IMR-90 (cell line): ENCODE results near the gene FAM83B. TPM values are rescaled to one million over a fixed set of nuclear protein-coding genes. Genes with fewer than 3 reads are reported as not detected.

ENCODE experiments used
- ATAC-seq: fragments of 200-7000 bp; cut with Tn5 transposase; 2 replicates; pipeline ENCODE4 v1.9.1; 2020; ENCODE audit warnings: low read depth, mild to moderate bottlenecking, moderate library complexity
- BruUV-seq: library from RNA; stranded (reverse); fragments of 400-500 nt; replicated peaks from 2 replicates; lab custom pipeline; 2021; lab: Mats Ljungman, UMichigan
- CTCF ChIA-PET: fragments of 300-600 bp; formaldehyde crosslinking; extraction: SDS; loops from one replicate; lab custom pipeline; 2021; ENCODE audit warnings: antibody characterized with exemption; lab: Yijun Ruan, JAX
- POLR2A ChIA-PET: fragments of 300-600 bp; sonication (Branson Sonifier 250); formaldehyde crosslinking; loops from one replicate; lab custom pipeline; 2022; ENCODE audit warnings: antibody characterized with exemption; ENCODE audit not compliant: unreplicated experiment; lab: Charles Lee
- DNase-seq: peaks from one replicate; pipeline ENCODE4 v3.0.0; 2013
- H2AFZ ChIP-seq: replicated peaks from 2 replicates; pipeline ENCODE3; 2013; ENCODE audit warnings: low read length, mild to moderate bottlenecking; ENCODE audit not compliant: poor library complexity
- H2AK5ac ChIP-seq: 2 replicates; pipeline ENCODE4 v1.6.1; 2013; ENCODE audit warnings: low read depth, low read length, inconsistent platforms
- H2AK9ac ChIP-seq: replicated peaks from 2 replicates; pipeline ENCODE3; 2013; ENCODE audit warnings: mild to moderate bottlenecking, low read depth, low read length, moderate library complexity; ENCODE audit not compliant: poor library complexity
- H2BK120ac ChIP-seq: 2 replicates; pipeline ENCODE4 v1.6.1; 2013; ENCODE audit warnings: low read depth, low read length, inconsistent platforms
- H2BK15ac ChIP-seq: 3 replicates; pipeline ENCODE4 v1.6.1; 2013; ENCODE audit warnings: low read depth, low read length, inconsistent platforms
- H2BK20ac ChIP-seq: 2 replicates; pipeline ENCODE4 v1.6.1; 2013; ENCODE audit warnings: low read depth, mild to moderate bottlenecking, inconsistent platforms, low read length, moderate library complexity
- H2BK5ac ChIP-seq: 2 replicates; pipeline ENCODE4 v1.6.1; 2013; ENCODE audit warnings: mild to moderate bottlenecking, low read depth, low read length, inconsistent platforms; ENCODE audit not compliant: poor library complexity, severe bottlenecking
- H3K14ac ChIP-seq: replicated peaks from 2 replicates; pipeline ENCODE4 v1.6.1; 2013; ENCODE audit warnings: low read depth, low read length, inconsistent platforms
- H3K18ac ChIP-seq: 2 replicates; pipeline ENCODE4 v1.6.1; 2013; ENCODE audit warnings: low read depth, low read length, control low read depth
- H3K23ac ChIP-seq: 2 replicates; pipeline ENCODE4 v1.6.1; 2013; ENCODE audit warnings: low read depth, low read length, inconsistent platforms
- H3K27ac ChIP-seq: 2 replicates; pipeline ENCODE4 v1.5.1; 2013; ENCODE audit warnings: mild to moderate bottlenecking, control low read depth, low read length; ENCODE audit not compliant: insufficient read depth
- H3K27me3 ChIP-seq: 2 replicates; pipeline ENCODE4 v1.6.1; 2013; ENCODE audit warnings: low read length; ENCODE audit not compliant: control insufficient read depth, insufficient read depth
- H3K36me3 ChIP-seq: 2 replicates; pipeline ENCODE4 v1.6.1; 2013; ENCODE audit warnings: low read length, mixed read lengths; ENCODE audit not compliant: control insufficient read depth, insufficient read depth
- H3K4ac ChIP-seq: 2 replicates; pipeline ENCODE4 v1.6.1; 2013; ENCODE audit warnings: low read depth, low read length, inconsistent platforms
- H3K4me1 ChIP-seq: 2 replicates; pipeline ENCODE4 v1.6.1; 2013; ENCODE audit warnings: low read length, mixed read lengths; ENCODE audit not compliant: control insufficient read depth, insufficient read depth
- H3K4me2 ChIP-seq: 2 replicates; pipeline ENCODE4 v1.6.1; 2013; ENCODE audit warnings: low read depth, mild to moderate bottlenecking, control low read depth, low read length, moderate library complexity
- H3K4me3 ChIP-seq: 2 replicates; pipeline ENCODE4 v1.5.1; 2013; ENCODE audit warnings: low read depth, mild to moderate bottlenecking, control low read depth, low read length, moderate library complexity; ENCODE audit not compliant: insufficient read depth
- H3K56ac ChIP-seq: 2 replicates; pipeline ENCODE4 v1.6.1; 2013; ENCODE audit warnings: low read length, inconsistent platforms; ENCODE audit not compliant: insufficient read depth; ENCODE audit errors: extremely low read depth
- H3K79me1 ChIP-seq, 2 experiments: 2 replicates each; pipeline ENCODE4 v1.6.1; 2013; ENCODE audit warnings: low read length in 2 of 2, inconsistent platforms in 1 of 2, low read depth in 1 of 2
- H3K9ac ChIP-seq: 2 replicates; pipeline ENCODE4 v1.6.1; 2013; ENCODE audit warnings: low read depth, low read length, control low read depth
- H3K9me1 ChIP-seq: 2 replicates; pipeline ENCODE4 v1.6.1; 2013; ENCODE audit warnings: low read length, inconsistent platforms; ENCODE audit not compliant: insufficient read depth
- H3K9me3 ChIP-seq: 2 replicates; pipeline ENCODE4 v1.6.1; 2013; ENCODE audit warnings: low read length; ENCODE audit not compliant: control insufficient read depth, insufficient read depth
- H4K20me1 ChIP-seq: 2 replicates; pipeline ENCODE4 v1.6.1; 2013; ENCODE audit warnings: low read length, inconsistent platforms; ENCODE audit not compliant: insufficient read depth
- H4K5ac ChIP-seq: 2 replicates; pipeline ENCODE4 v1.6.1; 2013; ENCODE audit warnings: mild to moderate bottlenecking, low read depth, low read length, control low read depth
- H4K8ac ChIP-seq, 2 experiments: 2 replicates each; pipeline ENCODE4 v1.6.1; 2013; ENCODE audit warnings: low read depth in 2 of 2, low read length in 2 of 2, control low read depth in 1 of 2, inconsistent platforms in 1 of 2
- H4K91ac ChIP-seq: 2 replicates; pipeline ENCODE4 v1.6.1; 2013; ENCODE audit warnings: low read depth, low read length, inconsistent platforms; ENCODE audit not compliant: insufficient read depth
- BHLHE40 ChIP-seq: fragments of 150-350 bp; IDR thresholded peaks from 2 replicates; pipeline ENCODE4 v1.6.1; 2016; ENCODE audit warnings: mild to moderate bottlenecking, low read depth, low read length
- CEBPB ChIP-seq: IDR thresholded peaks from 2 replicates; pipeline ENCODE4 v1.6.1; 2012; ENCODE audit warnings: low read depth, low read length, improper control_type of control experiment
- CHD1 ChIP-seq: IDR thresholded peaks from 2 replicates; pipeline ENCODE4 v1.6.1; 2012; ENCODE audit warnings: low read depth, low read length, improper control_type of control experiment
- CTCF ChIP-seq: conservative IDR thresholded peaks from 2 replicates; pipeline ENCODE4 v1.5.1; 2012; ENCODE audit warnings: mild to moderate bottlenecking, low read depth, low read length, improper control_type of control experiment
- ELK1 ChIP-seq: fragments of 150-350 bp; IDR thresholded peaks from 2 replicates; pipeline ENCODE4 v1.6.1; 2016; ENCODE audit warnings: low read depth, mild to moderate bottlenecking, low read length, moderate library complexity, borderline replicate concordance
- FOS ChIP-seq: fragments of 150-350 bp; IDR thresholded peaks from 2 replicates; pipeline ENCODE4 v1.6.1; 2016; ENCODE audit warnings: low read depth, low read length
- MAFK ChIP-seq: IDR thresholded peaks from 2 replicates; pipeline ENCODE4 v1.6.1; 2012; ENCODE audit warnings: low read depth, low read length, improper control_type of control experiment
- MAZ ChIP-seq: IDR thresholded peaks from 2 replicates; pipeline ENCODE4 v1.6.1; 2012; ENCODE audit warnings: low read depth, mild to moderate bottlenecking, low read length, improper control_type of control experiment, moderate library complexity, borderline replicate concordance
- MXI1 ChIP-seq: IDR thresholded peaks from 2 replicates; pipeline ENCODE4 v1.6.1; 2012; ENCODE audit warnings: low read depth, mild to moderate bottlenecking, low read length, moderate library complexity, borderline replicate concordance
- NFE2L2 ChIP-seq: fragments of 150-350 bp; IDR thresholded peaks from 2 replicates; pipeline ENCODE4 v1.6.1; 2016; ENCODE audit warnings: low read depth, mild to moderate bottlenecking, low read length
- POLR2A ChIP-seq: IDR thresholded peaks from 2 replicates; pipeline ENCODE4 v1.6.1; 2012; ENCODE audit warnings: mild to moderate bottlenecking, low read depth, low read length
- RAD21 ChIP-seq: IDR thresholded peaks from 2 replicates; pipeline ENCODE4 v1.6.1; 2012; ENCODE audit warnings: low read length, improper control_type of control experiment
- RCOR1 ChIP-seq: IDR thresholded peaks from 2 replicates; pipeline ENCODE4 v1.6.1; 2012; ENCODE audit warnings: mild to moderate bottlenecking, low read length, improper control_type of control experiment; ENCODE audit not compliant: insufficient replicate concordance
- RFX5 ChIP-seq: IDR thresholded peaks from 2 replicates; pipeline ENCODE4 v1.8.0; 2012; ENCODE audit warnings: low read depth, mild to moderate bottlenecking, low read length, moderate library complexity
- SMC3 ChIP-seq: fragments of 150-350 bp; IDR thresholded peaks from 2 replicates; pipeline ENCODE4 v1.6.1; 2016; ENCODE audit warnings: low read depth, mild to moderate bottlenecking, antibody characterized with exemption, low read length, moderate library complexity
- USF2 ChIP-seq: fragments of 150-350 bp; IDR thresholded peaks from 2 replicates; pipeline ENCODE4 v1.6.1; 2017; ENCODE audit warnings: mild to moderate bottlenecking, antibody characterized with exemption, low read length, low read depth
- WGBS, 2 experiments: methylation state at CpG; one replicate each; pipeline versions ENCODE4 v1.1.5 to v1.1.7; 2013; ENCODE audit warnings: missing lambda C conversion rate in 2 of 2; ENCODE audit not compliant: insufficient read length in 1 of 2; ENCODE audit errors: extremely low coverage in 2 of 2; 5-methylcytosine and 5-hydroxymethylcytosine counted together
- dilution Hi-C: fragments of 300-500 bp; cut with HindIII; formaldehyde crosslinking; loops from one replicate; pipeline ENCODE4 v1.14.3; 2018; ENCODE audit warnings: low sequenced_read_pairs; ENCODE audit not compliant: unreplicated experiment
- in situ Hi-C: fragments of 300-500 bp; cut with MboI; formaldehyde crosslinking; loops from 3 replicates; pipeline ENCODE4 v1.14.3; 2019; ENCODE audit warnings: low sequenced_read_pairs, inconsistent platforms, mixed read lengths
- intact Hi-C: fragments of 100-400 bp; cut with micrococcal nuclease; formaldehyde crosslinking; loops from 2 replicates; pipeline ENCODE4 v1.10.0; 2022
- polyA plus RNA-seq, 3 experiments: library from polyadenylated mRNA; depleted of rRNA; stranded (reverse); fragments of >200 nt; gene quantifications; 2 replicates each; pipeline ENCODE4 v1.2.3, GENCODE V29; 2012; ENCODE audit warnings: low replicate concordance in 1 of 3
- total RNA-seq: library from RNA; depleted of rRNA; stranded (reverse); fragments of >200 nt; gene quantifications from 2 replicates; pipeline ENCODE4 v1.2.3, GENCODE V29; 2012

The FAM83B gene
- total and polyA plus RNA-seq, 2 of the 4 experiments (the other 2 are of a cell fraction): 0.02 to 0.18 TPM

GRCh38 chr6:54981647-54982046 lies 135.1 kb downstream of the FAM83B start:
- no peak overlapping the region for H3K4me3 ChIP-seq
- peak overlapping the region; percentile 57; the same call in 1 of the 2 replicates for H4K5ac ChIP-seq
- dilution Hi-C loops (no loop called here), in situ Hi-C loops (no loop called here), intact Hi-C loops (no loop called here)
- peak overlapping the region; percentile 20; the same call in 1 of the 2 replicates for H2AK5ac ChIP-seq
- peak overlapping the region; percentile 1; the same call in 1 of the 2 replicates for H3K14ac ChIP-seq
- H3K9me3 ChIP-seq: no peaks in the 10 kb centered on the region; the same call in 1 of the 2 replicates
- ChIA-PET CTCF (no interaction called here), POLR2A (no interaction called here)
- DNase-seq (peak; percentile 65), ATAC-seq (peak; percentile 14; the same call in 1 of the 2 replicates)
- H3K4me2 ChIP-seq: no peak overlapping the region; the same call in 1 of the 2 replicates
- peak overlapping the region; percentile 56 for H2BK120ac ChIP-seq
- H4K8ac ChIP-seq: peak overlapping the region; percentile 1 to 55; a peak in 2 of 4 replicates
- H4K20me1 ChIP-seq: no peaks in the 10 kb centered on the region
- H4K91ac ChIP-seq: peak overlapping the region; percentile 21
- H3K9ac ChIP-seq: no peak overlapping the region
- peak overlapping the region; percentile 11; the same call in 1 of the 2 replicates for H3K56ac ChIP-seq
- no peak for TF ChIP-seq MXI1
- no peak for TF ChIP-seq SMC3
- no peak for TF ChIP-seq CTCF
- no peak for TF ChIP-seq FOS
- TF ChIP-seq CEBPB: no peak
- no peak for TF ChIP-seq NFE2L2
- no peak for TF ChIP-seq CHD1
- no peak for TF ChIP-seq BHLHE40
- TF ChIP-seq ELK1: no peak
- no peak for TF ChIP-seq RCOR1
- no peak for TF ChIP-seq POLR2A
- TF ChIP-seq USF2: no peak
- no peak for TF ChIP-seq MAZ
- no peak for TF ChIP-seq RAD21
- TF ChIP-seq RFX5: no peak
- no peak for TF ChIP-seq MAFK
- peak overlapping the region; percentile 5 for H3K23ac ChIP-seq
- H3K36me3 ChIP-seq: no peaks in the 10 kb centered on the region
- H3K27ac ChIP-seq: peak overlapping the region; percentile 70; the same call in 1 of the 2 replicates
- H2BK20ac ChIP-seq: peak overlapping the region; percentile 7
- 0 out of 2 replicates have a peak overlapping the region, but pooled peaks have one; percentile 2 for H3K4ac ChIP-seq
- no peaks in the 10 kb centered on the region for H3K9me1 ChIP-seq
- peak overlapping the region; percentile 79 for H3K18ac ChIP-seq
- peaks cover 4% of the 10 kb centered on the region for H3K4me1 ChIP-seq
- no peaks in the 10 kb centered on the region for H3K79me1 ChIP-seq
- no peak overlapping the region for H2AFZ ChIP-seq
- WGBS, 2 experiments: no CpG with 5 or more reads among the region's 3 CpGs
- H2BK5ac ChIP-seq: peak overlapping the region; percentile 56
- H2BK15ac ChIP-seq: peak overlapping the region; percentile 59; the same call in 1 of the 3 replicates
- peak overlapping the region; percentile 62 for H2AK9ac ChIP-seq
- H3K27me3 ChIP-seq: no peaks in the 10 kb centered on the region
- BruUV-seq: no TSS peak
